CD4-positive, CD25-positive, alpha-beta regulatory T cell (primary cell): ENCODE measurements around the gene HIBADH. TPM values are rescaled to one million over a fixed set of nuclear protein-coding genes. Genes with fewer than 3 reads are reported as not detected.

Experiments
- ATAC-seq, 2 donors: fragments of 150-1000 bp; cut with Tn5 transposase; one replicate each; pipeline ENCODE4 v1.10.0; 2021; ENCODE audit warnings: low read depth in 2 of 2, moderate number of reproducible peaks in 2 of 2, moderate library complexity in 1 of 2
- DNase-seq, 3 donors: peaks; one replicate each; pipeline versions ENCODE4 v3.0.0 to v3.0.0-alpha.2; 2012 to 2022; ENCODE audit warnings: mixed read lengths in 1 of 3
- H3K27ac ChIP-seq: one replicate; pipeline ENCODE4 v1.7.0; 2013; ENCODE audit warnings: mild to moderate bottlenecking, low read length; ENCODE audit not compliant: insufficient read depth, poor library complexity, severe bottlenecking
- H3K27me3 ChIP-seq: one replicate; pipeline ENCODE4 v1.7.0; 2013; ENCODE audit warnings: low read length; ENCODE audit not compliant: control insufficient read depth, insufficient read depth
- H3K36me3 ChIP-seq: one replicate; pipeline ENCODE4 v1.7.0; 2013; ENCODE audit warnings: mild to moderate bottlenecking, low read length, moderate library complexity; ENCODE audit not compliant: control insufficient read depth, insufficient read depth
- H3K4me1 ChIP-seq: 2 replicates; pipeline ENCODE4 v1.7.0; 2013; ENCODE audit warnings: mild to moderate bottlenecking, low read length; ENCODE audit not compliant: insufficient read depth, control insufficient read depth, poor library complexity, severe bottlenecking
- H3K4me3 ChIP-seq: one replicate; pipeline ENCODE4 v1.7.0; 2013; ENCODE audit warnings: low read depth, mild to moderate bottlenecking, low read length, moderate library complexity
- H3K9me3 ChIP-seq, 2 experiments: 1 replicate in 1 of 2; 2 replicates in 1 of 2; pipeline ENCODE4 v1.7.0; 2013; ENCODE audit warnings: low read length in 2 of 2, mild to moderate bottlenecking in 1 of 2, moderate library complexity in 1 of 2; ENCODE audit not compliant: control insufficient read depth in 2 of 2
- H3K27ac Mint-ChIP-seq, 3 donors: one replicate each; pipeline ENCODE4 v1.8.0; 2020 to 2022; ENCODE audit warnings: mild to moderate bottlenecking in 3 of 3, mixed read lengths in 3 of 3, moderate library complexity in 2 of 3
- H3K27me3 Mint-ChIP-seq: one replicate; pipeline ENCODE4 v1.8.0; 2022; ENCODE audit warnings: mild to moderate bottlenecking, mixed read lengths
- H3K36me3 Mint-ChIP-seq: one replicate; pipeline ENCODE4 v1.8.0; 2020; ENCODE audit warnings: mixed read lengths
- H3K4me1 Mint-ChIP-seq, 4 donors: one replicate each; pipeline ENCODE4 v1.8.0; 2020 to 2022; ENCODE audit warnings: mixed read lengths in 4 of 4, mild to moderate bottlenecking in 1 of 4
- H3K4me3 Mint-ChIP-seq, 4 donors: one replicate each; pipeline ENCODE4 v1.8.0; 2020 to 2022; ENCODE audit warnings: mild to moderate bottlenecking in 4 of 4, mixed read lengths in 4 of 4, moderate library complexity in 3 of 4
- H3K9me3 Mint-ChIP-seq, 7 donors: one replicate each; pipeline ENCODE4 v1.8.0; 2020 to 2022; ENCODE audit warnings: mixed read lengths in 7 of 7, mild to moderate bottlenecking in 3 of 7, moderate library complexity in 2 of 7
- polyA plus RNA-seq, 4 donors: library from polyadenylated mRNA; unstranded; fragments of 300-500 nt; fragmentation: Illumina TruSeq; gene quantifications; one replicate each; pipeline ENCODE4 v1.2.3, GENCODE V29; 2021
- total RNA-seq: library from RNA; stranded (reverse); gene quantifications from one replicate; pipeline ENCODE4 v1.2.3, GENCODE V29; 2022

Gene HIBADH
- total and polyA plus RNA-seq, 5 donors from 2014 or later: 6.1 to 33.0 (median 26.9) TPM

GRCh38 chr7:27605283-27605682, 57.4 kb downstream of the HIBADH start:
- H3K9me3 ChIP-seq: no peaks in the 10 kb centered on the region
- H3K4me3 ChIP-seq: no peak overlapping the region
- peaks cover 0 to 15% (median under 1%) of the 10 kb centered on the region in 4 donors for H3K4me1 Mint-ChIP-seq
- H3K4me1 ChIP-seq: no peaks in the 10 kb centered on the region
- no peak for DNase-seq
- H3K27ac Mint-ChIP-seq: no peak overlapping the region
- H3K36me3 Mint-ChIP-seq: peaks cover 14% of the 10 kb centered on the region
- no peaks in the 10 kb centered on the region for H3K9me3 Mint-ChIP-seq
- H3K4me3 Mint-ChIP-seq: no peak overlapping the region
- no peaks in the 10 kb centered on the region for H3K36me3 ChIP-seq
- no peaks in the 10 kb centered on the region for H3K27me3 Mint-ChIP-seq
- H3K27ac ChIP-seq: no peak overlapping the region
- ATAC-seq: no peak
- H3K27me3 ChIP-seq: no peaks in the 10 kb centered on the region

GRCh38 chr7:27603813-27604212, 58.9 kb downstream of the HIBADH start:
- Mint-ChIP-seq H3K36me3 (peaks cover 22% of the 10 kb centered on the region), H3K4me3 (no peak overlapping the region), H3K27me3 (no peaks in the 10 kb centered on the region), H3K9me3 (no peaks in the 10 kb centered on the region), H3K27ac (no peak overlapping the region), H3K4me1 (peaks cover 0 to 15% (median 2%) of the 10 kb centered on the region in 4 donors)
- Histone ChIP-seq H3K4me3 (no peak overlapping the region), H3K9me3 (no peaks in the 10 kb centered on the region), H3K27me3 (no peaks in the 10 kb centered on the region), H3K27ac (no peak overlapping the region), H3K4me1 (no peaks in the 10 kb centered on the region), H3K36me3 (no peaks in the 10 kb centered on the region)
- ATAC-seq: no peak
- DNase-seq: no peak

- Histone ChIP-seq H3K9me3 (no peaks in the 10 kb centered on the region), H3K4me1 (no peaks in the 10 kb centered on the region), H3K4me3 (no peak overlapping the region), H3K36me3 (no peaks in the 10 kb centered on the region), H3K27me3 (no peaks in the 10 kb centered on the region), H3K27ac (no peak overlapping the region)
- Mint-ChIP-seq H3K27ac (no peak overlapping the region), H3K36me3 (peaks cover 28% of the 10 kb centered on the region), H3K27me3 (no peaks in the 10 kb centered on the region), H3K9me3 (no peaks in the 10 kb centered on the region), H3K4me1 (peaks cover 0 to 10% (median 3%) of the 10 kb centered on the region in 4 donors), H3K4me3 (no peak overlapping the region)
- no peak for DNase-seq
- no peak for ATAC-seq
These were observed 59.9 kb downstream of the HIBADH start for GRCh38 chr7:27602766-27603165.

GRCh38 chr7:27601217-27601616, 61.5 kb downstream of the HIBADH start:
- H3K9me3 ChIP-seq: no peaks in the 10 kb centered on the region
- H3K27me3 Mint-ChIP-seq: no peaks in the 10 kb centered on the region
- no peak overlapping the region for H3K4me3 Mint-ChIP-seq
- H3K4me1 Mint-ChIP-seq: peaks cover 0 to 6% (median 3%) of the 10 kb centered on the region in 4 donors
- DNase-seq (no peak), ATAC-seq (no peak)
- no peaks in the 10 kb centered on the region for H3K4me1 ChIP-seq
- H3K27ac ChIP-seq: no peak overlapping the region
- no peaks in the 10 kb centered on the region for H3K27me3 ChIP-seq
- no peak overlapping the region for H3K27ac Mint-ChIP-seq
- no peaks in the 10 kb centered on the region for H3K9me3 Mint-ChIP-seq
- peaks cover 22% of the 10 kb centered on the region for H3K36me3 Mint-ChIP-seq
- H3K36me3 ChIP-seq: no peaks in the 10 kb centered on the region
- H3K4me3 ChIP-seq: no peak overlapping the region

GRCh38 chr7:27600247-27600646, 62.4 kb downstream of the HIBADH start:
- Mint-ChIP-seq H3K4me3 (no peak overlapping the region), H3K27me3 (no peaks in the 10 kb centered on the region), H3K27ac (no peak overlapping the region), H3K36me3 (peaks cover 22% of the 10 kb centered on the region), H3K4me1 (peaks cover 0 to 4% (median under 1%) of the 10 kb centered on the region in 4 donors), H3K9me3 (no peaks in the 10 kb centered on the region)
- Histone ChIP-seq H3K4me1 (no peaks in the 10 kb centered on the region), H3K9me3 (no peaks in the 10 kb centered on the region), H3K4me3 (no peak overlapping the region), H3K27me3 (no peaks in the 10 kb centered on the region), H3K27ac (no peak overlapping the region), H3K36me3 (no peaks in the 10 kb centered on the region)
- ATAC-seq: no peak
- DNase-seq: no peak

GRCh38 chr7:27595009-27595408, 67.7 kb downstream of the HIBADH start:
- Histone ChIP-seq H3K4me1 (no peaks in the 10 kb centered on the region), H3K27ac (no peak overlapping the region), H3K4me3 (no peak overlapping the region), H3K9me3 (no peaks in the 10 kb centered on the region), H3K27me3 (no peaks in the 10 kb centered on the region), H3K36me3 (no peaks in the 10 kb centered on the region)
- Mint-ChIP-seq H3K4me1 (peaks cover 0 to 6% (median 2%) of the 10 kb centered on the region in 4 donors), H3K27ac (no peak overlapping the region), H3K4me3 (no peak overlapping the region), H3K27me3 (no peaks in the 10 kb centered on the region), H3K36me3 (peaks cover 25% of the 10 kb centered on the region), H3K9me3 (no peaks in the 10 kb centered on the region)
- DNase-seq (no peak), ATAC-seq (no peak)

- H3K9me3 Mint-ChIP-seq: no peaks in the 10 kb centered on the region
- no peak overlapping the region for H3K27ac Mint-ChIP-seq
These were observed 69.5 kb downstream of the HIBADH start for GRCh38 chr7:27593226-27593625.

GRCh38 chr7:27590416-27590815, 72.3 kb downstream of the HIBADH start:
- Histone ChIP-seq H3K27me3 (no peaks in the 10 kb centered on the region), H3K9me3 (no peaks in the 10 kb centered on the region), H3K27ac (no peak overlapping the region), H3K4me1 (no peaks in the 10 kb centered on the region), H3K4me3 (no peak overlapping the region), H3K36me3 (no peaks in the 10 kb centered on the region)
- ATAC-seq (no peak), DNase-seq (no peak)
- H3K9me3 Mint-ChIP-seq: no peaks in the 10 kb centered on the region
- no peak overlapping the region for H3K27ac Mint-ChIP-seq
- peaks cover 25% of the 10 kb centered on the region for H3K36me3 Mint-ChIP-seq
- no peaks in the 10 kb centered on the region for H3K27me3 Mint-ChIP-seq
- peaks cover 0 to 6% (median 1%) of the 10 kb centered on the region in 4 donors for H3K4me1 Mint-ChIP-seq
- H3K4me3 Mint-ChIP-seq: no peak overlapping the region

More at GRCh38 chr7:27593226-27593625, 69.5 kb downstream of the HIBADH start:
- H3K27me3 Mint-ChIP-seq: no peaks in the 10 kb centered on the region
- peaks cover 18% of the 10 kb centered on the region for H3K36me3 Mint-ChIP-seq
- H3K4me3 ChIP-seq: no peak overlapping the region
- H3K9me3 ChIP-seq: no peaks in the 10 kb centered on the region
- no peaks in the 10 kb centered on the region for H3K27me3 ChIP-seq
- H3K4me3 Mint-ChIP-seq: no peak overlapping the region
- H3K27ac ChIP-seq: no peak overlapping the region
- no peaks in the 10 kb centered on the region for H3K4me1 ChIP-seq
- H3K4me1 Mint-ChIP-seq: peaks cover 0 to 6% (median 0%) of the 10 kb centered on the region in 4 donors
- ATAC-seq: no peak
- no peak for DNase-seq
- no peaks in the 10 kb centered on the region for H3K36me3 ChIP-seq
